Mammary epithelial cell (primary cell): ENCODE measurements around the gene FILIP1L.

Experiments
- CTCF ChIP-seq, 2 donors: IDR thresholded peaks in 1 of 2; conservative IDR thresholded peaks in 1 of 2; 2 replicates each; pipeline ENCODE4 v1.5.1; 2011 to 2012; ENCODE audit warnings: inconsistent platforms in 2 of 2, low read length in 2 of 2, mild to moderate bottlenecking in 2 of 2, control low read depth in 1 of 2, low read depth in 1 of 2; ENCODE audit not compliant: insufficient read depth in 1 of 2; ENCODE audit errors: extremely low read depth in 1 of 2
- EZH2 ChIP-seq: IDR thresholded peaks from 2 replicates; pipeline ENCODE4 v1.6.1; 2012; ENCODE audit warnings: low read length, inconsistent platforms, borderline replicate concordance

- no peak for TF ChIP-seq CTCF (conservative IDR thresholded peaks at IDR 0.05 in 1 of 2, IDR thresholded peaks at IDR 0.05 in 1 of 2; ENCODE audit: extremely low read depth in 1 of 2, insufficient read depth in 1 of 2, low read depth in 1 of 2, low read length in 2 of 2)
- no peak for TF ChIP-seq EZH2
Observed at GRCh38 chr3:99866261-99866761, 248.0 kb downstream of the FILIP1L start.
